HEK293T (cell line): ENCODE measurements around the gene NRP1.

Experiments used
- FOXA1 ChIP-seq: fragments of 450-650 bp; IDR thresholded peaks from 2 replicates; pipeline ENCODE4 v1.6.1; 2016; ENCODE audit warnings: mild to moderate bottlenecking
- PKNOX1 ChIP-seq: fragments of 450-650 bp; IDR thresholded peaks from 2 replicates; pipeline ENCODE4 v1.6.1; 2016
- SP1 ChIP-seq: fragments of 450-650 bp; IDR thresholded peaks from 2 replicates; pipeline ENCODE4 v1.6.1; 2017

GRCh38 chr10:33257439-33258080 lies 76.9 kb downstream of the NRP1 start:
- TF ChIP-seq SP1 (no peak), PKNOX1 (no peak), FOXA1 (no peak)
